GM19463 (cell line): ENCODE measurements around the gene TLR8.
"Not testable (repeated sequence)": the region's sequence is repeated elsewhere in the genome, so short reads cannot be mapped to it uniquely, and the experiment has no call there.

Experiments used
- ATAC-seq: cut with Tn5 transposase; IDR thresholded peaks from one replicate; pipeline ENCODE4 v1.9.1; 2021; ENCODE audit warnings: mild to moderate bottlenecking, moderate library complexity; ENCODE audit not compliant: unreplicated experiment

TLR8 gene

GRCh38 chrX:12944452-12944851, 38.0 kb downstream of the TLR8 start:
- not testable (repeated sequence) for ATAC-seq

GRCh38 chrX:12945494-12945893, 39.1 kb downstream of the TLR8 start:
- no peak for ATAC-seq

GRCh38 chrX:12946406-12946805, 40.0 kb downstream of the TLR8 start:
- no peak for ATAC-seq

GRCh38 chrX:12946838-12947544, 40.6 kb downstream of the TLR8 start:
- peak; percentile 28 for ATAC-seq

GRCh38 chrX:12947545-12948235, 41.3 kb downstream of the TLR8 start:
- ATAC-seq: no peak

GRCh38 chrX:12948495-12948894, 42.1 kb downstream of the TLR8 start:
- no peak for ATAC-seq

- no peak for ATAC-seq
These were observed 42.9 kb downstream of the TLR8 start for GRCh38 chrX:12949205-12949926.

GRCh38 chrX:12949927-12950656, 43.7 kb downstream of the TLR8 start:
- peak; percentile 56 for ATAC-seq

GRCh38 chrX:12950851-12951594, 44.6 kb downstream of the TLR8 start:
- peak; percentile 39 for ATAC-seq

GRCh38 chrX:12951595-12951975, 45.2 kb downstream of the TLR8 start:
- ATAC-seq: no peak

- no peak for ATAC-seq
These were observed 47.0 kb downstream of the TLR8 start for GRCh38 chrX:12953420-12953819.

GRCh38 chrX:12954376-12954775, 48.0 kb downstream of the TLR8 start:
- ATAC-seq: no peak

GRCh38 chrX:12954981-12955380, 48.6 kb downstream of the TLR8 start:
- ATAC-seq: no peak

GRCh38 chrX:12955882-12956703, 49.7 kb downstream of the TLR8 start:
- ATAC-seq: peak; percentile 57

GRCh38 chrX:12956704-12957534, 50.5 kb downstream of the TLR8 start:
- ATAC-seq: peak; percentile 60

GRCh38 chrX:12958059-12958458, 51.6 kb downstream of the TLR8 start:
- no peak for ATAC-seq

- no peak for ATAC-seq
These were observed 52.0 kb downstream of the TLR8 start for GRCh38 chrX:12958461-12958860.

- no peak for ATAC-seq
These were observed 54.8 kb downstream of the TLR8 start for GRCh38 chrX:12961196-12961718.
